KG1 (cell line): ENCODE results near the gene KDM5D.

Source experiments
- DNase-seq: peaks from one replicate; lab custom pipeline; 2025; lab: John Stamatoyannopoulos, UW

Gene KDM5D

GRCh38 chrY:19744381-19745378 is at the start of gene KDM5D:
TSS of gene KDM5D (minus strand) at chrY:19744726. CDS start at chrY:19744534, 192 bp downstream.
- peak; percentile 56 for DNase-seq

GRCh38 chrY:19768375-19768774 is 23.8 kb upstream of the KDM5D start:
- no peak for DNase-seq

- no peak for DNase-seq
These were observed 1.2 kb downstream of the KDM5D start for GRCh38 chrY:19743331-19743730.

- DNase-seq, result no peak
These were observed 2.4 kb downstream of the KDM5D start for GRCh38 chrY:19742153-19742552.

GRCh38 chrY:19734425-19734824 is 10.1 kb downstream of the KDM5D start:
- no peak for DNase-seq

- no peak for DNase-seq
These were observed 26.6 kb downstream of the KDM5D start for GRCh38 chrY:19717950-19718349.

- DNase-seq, result no peak
These were observed 27.4 kb downstream of the KDM5D start for GRCh38 chrY:19717146-19717545.

GRCh38 chrY:19715226-19715625 is 29.3 kb downstream of the KDM5D start:
- no peak for DNase-seq

GRCh38 chrY:19713430-19713829 is 31.1 kb downstream of the KDM5D start:
- no peak for DNase-seq

- no peak for DNase-seq
These were observed 38.3 kb downstream of the KDM5D start for GRCh38 chrY:19706273-19706672.

- DNase-seq, result no peak
These were observed 46.0 kb downstream of the KDM5D start for GRCh38 chrY:19698495-19698894.

- DNase-seq, result no peak
These were observed 63.7 kb downstream of the KDM5D start for GRCh38 chrY:19680821-19681220.
